Hippocampal formation (tissue), 2 donors: ENCODE data around the gene LONRF2.

Experiments
- DNase-seq, 2 donors: peaks; one replicate each; lab custom pipeline; 2025; lab: John Stamatoyannopoulos, UW

Gene LONRF2

DNA sequence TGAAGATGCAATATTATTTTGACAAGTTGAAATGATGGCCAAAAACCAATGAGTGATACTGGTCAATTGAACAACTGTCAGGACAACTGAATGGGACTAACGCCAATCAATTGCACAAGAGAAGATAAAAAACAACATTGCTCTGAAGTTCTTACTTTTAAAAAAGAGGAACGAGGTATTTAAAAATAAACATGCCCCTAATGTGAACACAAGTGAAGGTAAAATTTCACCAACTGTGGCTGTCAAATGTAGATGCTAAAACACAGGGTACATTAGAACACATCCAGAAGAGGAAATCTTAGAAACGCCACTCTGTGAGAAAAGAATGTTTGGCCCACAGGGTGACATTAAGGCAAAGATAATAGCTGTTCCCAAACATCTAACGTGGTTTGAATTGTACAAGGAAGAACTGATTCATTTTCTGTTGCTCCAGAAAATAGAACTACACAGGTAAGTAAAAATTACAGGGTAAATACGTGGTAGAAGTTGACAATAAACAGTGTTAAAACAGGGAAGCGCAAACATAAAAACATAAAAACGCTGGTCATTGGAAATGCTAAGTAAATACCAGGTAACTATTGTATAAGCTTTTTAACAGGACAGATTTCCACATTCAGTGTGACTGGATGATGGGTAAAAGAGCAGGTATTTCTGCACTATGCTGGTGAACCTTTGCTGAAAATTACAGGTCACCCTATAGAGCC is 20.3 kb downstream of the LONRF2 start:
- no peak for DNase-seq

DNA sequence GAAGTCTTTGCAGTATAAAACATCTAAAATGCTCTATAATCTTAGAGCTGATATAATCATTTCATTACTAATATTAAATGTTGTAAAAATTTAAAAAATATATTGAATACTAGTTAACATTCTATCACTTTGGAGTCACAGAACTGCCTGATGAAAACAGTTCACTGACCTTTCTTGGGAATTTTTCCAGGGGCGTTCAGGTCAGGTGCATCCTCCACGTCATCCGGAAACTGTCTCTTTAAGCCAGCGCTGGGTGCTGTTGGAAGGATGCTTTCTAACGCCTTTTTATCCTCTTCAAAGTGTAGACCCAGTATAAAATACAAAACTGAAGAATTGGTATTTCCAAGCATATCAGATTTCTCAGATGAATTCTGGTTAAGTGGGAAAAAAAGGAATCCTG is 22.8 kb downstream of the LONRF2 start:
- DNase-seq, result no peak

DNA sequence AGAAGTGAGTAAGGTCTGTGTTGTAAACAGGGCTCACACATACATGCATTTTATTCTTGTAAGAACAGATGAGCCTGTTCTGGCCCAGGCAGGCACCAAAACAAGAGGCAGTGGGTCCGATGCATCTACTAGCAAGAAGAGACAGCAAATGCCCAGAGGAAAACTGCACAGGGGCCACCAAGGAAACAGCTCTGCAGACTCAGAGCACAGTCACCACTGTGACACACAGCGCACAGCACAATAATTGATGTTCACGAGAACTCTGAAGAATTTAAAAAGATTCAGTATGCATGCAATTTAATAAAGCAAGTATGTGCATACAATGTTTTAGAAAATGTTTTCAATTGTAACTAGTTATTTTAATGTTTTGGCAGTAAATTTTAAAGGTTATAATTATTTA is 24.8 kb downstream of the LONRF2 start:
- DNase-seq, result no peak

DNA sequence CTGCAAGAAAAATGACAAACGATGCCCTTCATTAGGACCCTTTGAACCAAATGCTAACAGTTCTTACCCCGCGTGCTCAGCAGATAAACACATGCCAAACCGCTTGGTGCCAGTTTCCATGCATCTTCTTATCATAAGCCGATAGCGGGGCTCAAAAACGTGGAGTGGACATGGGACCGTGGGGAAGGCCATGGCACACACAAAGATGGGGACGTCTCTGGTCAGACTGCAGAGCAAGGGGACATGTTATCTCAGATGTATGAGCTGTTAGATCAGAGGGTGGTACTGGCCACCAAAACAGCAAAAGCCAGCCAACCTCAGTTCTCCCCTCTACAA is 28.2 kb downstream of the LONRF2 start:
- DNase-seq, result no peak

DNA sequence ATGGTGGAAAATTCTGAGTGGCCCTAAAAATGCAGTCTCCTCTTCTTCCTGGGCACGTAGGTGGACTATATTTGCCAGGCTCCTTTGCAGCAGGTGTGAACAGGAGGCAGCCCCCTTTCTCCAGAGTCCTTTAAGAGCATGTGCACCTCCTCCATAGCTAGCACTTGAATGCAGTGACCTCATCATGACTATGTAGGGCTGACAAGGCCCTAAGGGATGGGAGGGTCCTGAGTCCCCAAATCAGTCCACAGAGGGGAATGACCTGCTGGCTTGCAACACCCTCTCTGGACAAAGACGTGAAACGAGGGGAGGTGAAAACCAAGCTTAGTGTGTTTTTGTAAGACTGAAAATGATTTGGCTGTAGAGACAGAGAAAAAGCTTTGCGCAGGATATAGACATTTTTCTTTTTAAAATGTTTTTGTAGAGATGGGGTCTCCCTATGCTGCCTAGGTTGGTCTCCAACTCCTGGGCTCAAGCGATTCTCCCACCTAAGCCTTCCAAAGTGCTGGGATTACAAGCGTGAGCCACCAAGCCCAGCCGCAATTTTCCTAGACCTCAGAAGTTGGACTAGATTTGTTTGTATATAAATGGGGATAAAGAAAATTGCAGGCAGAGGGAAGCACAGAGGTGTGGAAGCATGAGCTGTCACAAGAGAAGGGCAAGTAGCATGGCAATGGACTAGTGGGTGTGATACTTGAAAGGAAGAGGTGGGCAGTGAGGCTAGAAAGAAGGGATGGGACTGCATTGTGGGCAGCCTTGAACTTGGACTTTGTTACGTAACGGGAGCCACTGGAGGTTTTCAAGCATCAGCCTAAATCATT is 28.8 kb downstream of the LONRF2 start:
- no peak for DNase-seq

DNA sequence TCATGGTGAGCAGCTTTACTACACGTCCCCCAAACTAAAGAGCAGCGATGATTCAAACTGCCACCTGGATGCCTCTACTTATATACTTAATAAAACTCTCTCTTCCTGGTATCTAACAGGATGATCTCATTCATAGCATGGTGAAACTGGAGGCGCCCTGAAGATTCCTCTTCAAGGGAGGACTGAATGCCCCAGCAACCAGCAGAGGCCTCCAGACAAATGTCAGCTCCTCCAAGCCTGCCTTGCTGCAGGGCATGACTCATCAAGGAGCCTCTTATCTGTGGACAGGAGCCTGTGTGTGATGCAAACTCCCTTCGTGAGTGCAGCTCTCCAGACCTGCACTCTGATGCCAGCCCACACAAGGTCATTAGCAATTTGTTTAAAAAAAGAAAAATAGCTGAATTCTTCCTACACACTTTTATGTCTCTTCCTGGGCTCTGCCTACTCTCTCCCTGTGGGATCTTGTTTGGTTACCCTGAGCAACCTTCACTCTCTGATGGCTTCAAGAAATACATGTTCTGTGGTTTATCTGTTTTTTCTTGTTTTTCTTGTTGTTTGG is 30.2 kb downstream of the LONRF2 start:
- DNase-seq, result no peak

DNA sequence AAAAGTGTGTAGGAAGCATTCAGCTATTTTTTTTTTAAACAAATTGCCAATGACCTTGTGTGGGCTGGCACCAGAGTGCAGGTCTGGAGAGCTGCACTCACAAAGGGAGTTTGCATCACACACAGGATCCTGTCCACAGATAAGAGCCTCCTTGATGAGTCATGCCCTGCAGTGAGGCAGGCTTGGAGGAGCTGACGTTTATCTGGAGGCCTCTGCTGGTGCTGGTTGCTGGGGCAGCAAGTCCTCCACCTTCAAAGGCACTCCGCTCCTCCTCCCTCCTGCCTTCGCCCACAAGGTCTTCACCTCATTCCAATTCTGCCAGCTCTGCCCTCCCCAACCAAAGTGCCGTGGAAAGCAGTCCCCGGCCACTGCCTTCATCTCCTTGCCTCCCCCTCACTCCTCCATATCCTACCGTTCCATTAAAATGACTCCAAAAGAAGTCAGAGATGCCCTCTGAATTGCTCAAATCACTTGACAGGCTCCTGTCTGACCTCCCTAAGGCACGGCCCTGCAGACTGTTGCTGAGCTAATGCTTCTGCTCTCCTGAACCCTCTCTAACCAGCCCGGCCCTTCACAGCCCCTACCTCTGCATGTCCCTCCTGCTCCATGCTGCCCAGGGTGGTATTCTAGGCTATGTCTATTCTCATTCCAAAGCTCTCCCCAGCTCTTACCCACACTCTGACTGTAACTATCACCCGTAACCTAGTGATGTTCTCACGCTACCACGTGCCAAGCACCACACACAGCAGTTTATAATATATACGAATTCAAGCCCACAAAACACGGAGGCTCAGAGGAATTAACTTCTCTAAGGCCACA is 30.9 kb downstream of the LONRF2 start:
- peak in 1 of 2 donors; percentile 16 for DNase-seq

DNA sequence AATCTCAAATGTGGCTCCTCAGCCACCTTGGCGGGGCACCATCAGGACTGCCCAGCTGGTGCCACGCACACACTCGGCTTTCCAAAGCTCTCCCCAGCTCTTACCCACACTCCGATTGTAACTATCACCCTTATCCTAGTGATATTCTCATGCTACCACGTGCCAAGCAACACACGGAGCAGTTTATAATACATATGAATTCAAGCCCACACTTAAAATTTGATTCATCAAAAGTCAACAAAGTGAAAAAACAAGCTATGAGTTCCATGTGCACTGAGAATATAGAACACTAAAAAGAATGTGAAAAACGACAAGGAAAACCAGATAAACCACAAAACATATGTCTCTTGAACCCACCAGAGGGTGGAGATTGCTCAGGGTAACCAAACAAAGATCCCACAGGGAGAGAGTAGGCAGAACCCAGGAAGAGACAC is 31.6 kb downstream of the LONRF2 start:
- no peak for DNase-seq

DNA sequence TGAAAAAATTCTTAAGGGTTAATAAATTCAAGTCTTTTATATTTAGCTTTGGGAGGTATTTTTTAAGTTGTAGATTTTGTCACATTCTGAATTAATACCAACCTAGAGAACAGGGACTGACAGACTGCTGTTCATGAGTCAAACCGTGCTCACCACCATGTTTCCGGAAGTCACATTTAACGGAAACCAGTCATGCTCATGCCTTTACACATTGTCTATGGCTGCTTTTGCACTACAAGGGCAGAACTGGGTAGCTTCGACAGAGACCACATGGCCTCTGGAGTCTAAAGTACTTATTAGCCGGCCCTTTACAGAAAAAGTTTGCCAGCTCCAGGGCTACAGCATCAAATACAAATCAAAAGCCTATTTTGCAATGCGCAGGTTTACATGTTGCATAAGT is 33.3 kb downstream of the LONRF2 start:
- no peak for DNase-seq

DNA sequence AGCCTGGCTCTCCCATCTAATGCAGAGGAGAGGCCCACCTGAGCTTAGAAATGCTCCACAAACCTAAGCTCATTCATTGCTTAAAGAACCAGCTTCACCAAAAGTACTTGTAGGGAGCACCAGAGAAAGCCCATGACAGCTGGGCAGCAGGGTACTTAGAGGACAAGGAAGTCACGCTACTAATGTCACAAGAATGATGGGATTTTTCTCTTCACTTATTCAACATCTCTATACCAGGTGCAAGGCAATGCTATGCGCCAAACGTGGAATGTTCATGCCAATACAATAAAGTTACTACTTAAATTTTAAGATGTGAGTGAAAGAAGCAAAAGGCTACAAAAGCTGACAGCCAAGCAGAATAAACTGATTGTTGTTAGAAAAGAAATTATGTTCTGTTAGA is 36.0 kb downstream of the LONRF2 start:
- no peak for DNase-seq

DNA sequence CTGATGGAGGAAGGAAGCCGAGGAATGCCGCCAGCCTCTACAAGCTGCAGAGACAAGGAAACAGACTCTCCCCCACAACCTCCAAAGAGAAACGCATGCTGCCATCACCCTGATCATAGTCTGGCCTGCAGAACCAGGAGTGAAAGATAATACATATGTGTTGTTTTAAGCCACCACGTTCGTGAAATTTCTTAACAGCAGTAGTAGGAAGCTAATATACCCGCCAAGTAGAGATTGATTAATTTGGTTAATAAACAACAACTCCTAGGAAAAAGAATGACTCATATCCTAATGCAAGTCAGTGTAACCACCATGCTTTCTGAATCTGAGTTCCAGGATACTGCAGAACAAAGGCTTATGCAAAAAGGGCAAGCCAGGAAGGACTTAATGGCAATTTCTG is 36.6 kb downstream of the LONRF2 start:
- no peak for DNase-seq

DNA sequence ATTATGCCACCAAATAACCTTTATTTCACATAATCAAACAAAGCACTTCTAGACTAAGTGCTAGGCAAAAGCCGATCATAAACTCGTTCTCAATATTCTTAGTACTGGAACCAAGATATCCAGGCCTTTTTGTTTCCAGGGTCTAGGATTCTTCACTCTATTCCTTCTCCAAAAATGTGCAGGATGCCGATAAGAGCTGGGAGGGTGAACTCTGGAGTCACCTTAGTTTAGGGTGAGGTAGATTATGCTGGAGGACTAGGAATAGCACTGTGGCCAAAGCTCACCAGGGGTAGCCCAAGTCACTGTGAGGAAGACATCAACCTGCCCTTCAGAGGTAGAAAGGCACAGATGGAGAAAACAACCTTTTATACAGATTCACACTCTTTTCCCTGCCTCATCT is 37.3 kb downstream of the LONRF2 start:
- DNase-seq, result no peak

DNA sequence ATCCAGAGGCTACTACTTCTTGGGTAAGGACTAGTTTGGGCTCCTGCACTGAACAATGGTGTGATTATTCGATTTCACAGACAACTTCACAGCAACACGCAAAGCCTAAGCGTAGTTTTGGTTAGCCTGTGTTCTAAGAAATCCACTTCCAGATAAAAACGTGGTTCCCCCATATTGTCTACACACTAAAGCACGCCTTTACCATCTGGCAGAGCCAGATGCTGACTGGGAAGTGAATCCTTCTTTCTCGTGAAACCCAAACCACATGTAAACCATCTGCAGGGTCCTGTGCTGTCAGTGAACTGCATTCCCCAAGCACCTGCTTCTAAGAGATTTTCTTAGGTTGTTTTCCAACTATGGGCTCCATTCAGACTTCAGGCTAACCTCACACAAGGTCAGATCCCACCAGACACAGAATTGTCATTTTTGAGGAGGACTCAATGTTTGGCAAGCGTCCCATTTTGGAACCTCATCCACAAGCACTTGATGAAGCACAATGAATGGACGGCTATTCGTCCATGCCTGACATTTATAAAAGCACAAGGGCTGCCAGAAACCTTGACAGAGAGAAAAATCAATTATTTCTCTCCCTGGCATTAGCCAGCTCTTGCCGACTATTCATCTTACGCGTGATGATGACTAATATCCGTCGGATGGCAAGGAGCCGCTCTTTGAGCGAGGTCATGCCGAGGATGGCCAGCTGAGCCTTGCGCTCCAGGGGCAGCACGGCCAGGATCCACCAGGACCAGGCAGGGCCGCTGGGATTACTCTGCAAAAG is 38.4 kb downstream of the LONRF2 start:
- no peak for DNase-seq

DNA sequence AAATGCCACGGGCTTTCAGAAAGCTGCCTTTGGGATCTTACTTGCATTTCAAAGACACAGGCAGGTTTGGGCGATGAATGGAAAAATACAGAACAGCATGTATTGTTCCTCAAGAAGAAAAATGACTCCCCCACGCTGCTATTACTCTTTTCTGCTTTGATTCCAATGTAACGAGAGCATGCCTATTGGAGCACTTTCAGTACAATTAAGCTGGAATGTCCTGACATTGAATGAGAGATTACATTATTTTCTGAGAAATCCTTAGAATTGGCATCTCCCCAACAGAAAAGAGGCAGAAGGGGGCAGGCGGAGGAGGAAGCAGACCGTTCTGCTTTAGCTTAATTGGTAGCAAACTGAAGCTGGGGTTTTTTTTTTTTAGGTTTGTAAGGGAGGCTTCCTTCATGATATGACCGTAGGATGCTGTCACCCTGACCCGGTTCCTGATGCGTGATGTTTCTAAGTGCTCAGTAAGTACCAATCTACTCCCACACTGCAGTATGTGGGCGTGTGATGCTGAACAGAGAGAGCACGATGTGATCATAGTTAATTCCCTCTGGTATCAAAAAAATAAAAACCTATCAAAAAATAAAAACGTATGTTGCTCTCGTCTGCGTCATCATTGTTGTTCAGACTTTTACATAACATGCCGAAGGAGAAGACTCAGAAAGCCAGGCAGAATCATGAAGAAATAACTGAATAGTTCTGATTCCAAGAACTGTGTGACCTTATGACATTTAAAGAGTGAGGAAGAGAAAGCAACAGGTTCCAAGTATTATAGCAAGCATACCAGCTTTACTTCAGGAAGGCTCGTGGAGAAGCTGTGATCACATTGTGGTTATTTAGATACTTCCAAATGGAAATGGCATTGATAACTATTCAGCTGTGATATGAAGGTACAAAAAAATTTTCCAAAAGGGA is 40.5 kb downstream of the LONRF2 start:
- peak in 1 of 2 donors; percentile 40 for DNase-seq

DNA sequence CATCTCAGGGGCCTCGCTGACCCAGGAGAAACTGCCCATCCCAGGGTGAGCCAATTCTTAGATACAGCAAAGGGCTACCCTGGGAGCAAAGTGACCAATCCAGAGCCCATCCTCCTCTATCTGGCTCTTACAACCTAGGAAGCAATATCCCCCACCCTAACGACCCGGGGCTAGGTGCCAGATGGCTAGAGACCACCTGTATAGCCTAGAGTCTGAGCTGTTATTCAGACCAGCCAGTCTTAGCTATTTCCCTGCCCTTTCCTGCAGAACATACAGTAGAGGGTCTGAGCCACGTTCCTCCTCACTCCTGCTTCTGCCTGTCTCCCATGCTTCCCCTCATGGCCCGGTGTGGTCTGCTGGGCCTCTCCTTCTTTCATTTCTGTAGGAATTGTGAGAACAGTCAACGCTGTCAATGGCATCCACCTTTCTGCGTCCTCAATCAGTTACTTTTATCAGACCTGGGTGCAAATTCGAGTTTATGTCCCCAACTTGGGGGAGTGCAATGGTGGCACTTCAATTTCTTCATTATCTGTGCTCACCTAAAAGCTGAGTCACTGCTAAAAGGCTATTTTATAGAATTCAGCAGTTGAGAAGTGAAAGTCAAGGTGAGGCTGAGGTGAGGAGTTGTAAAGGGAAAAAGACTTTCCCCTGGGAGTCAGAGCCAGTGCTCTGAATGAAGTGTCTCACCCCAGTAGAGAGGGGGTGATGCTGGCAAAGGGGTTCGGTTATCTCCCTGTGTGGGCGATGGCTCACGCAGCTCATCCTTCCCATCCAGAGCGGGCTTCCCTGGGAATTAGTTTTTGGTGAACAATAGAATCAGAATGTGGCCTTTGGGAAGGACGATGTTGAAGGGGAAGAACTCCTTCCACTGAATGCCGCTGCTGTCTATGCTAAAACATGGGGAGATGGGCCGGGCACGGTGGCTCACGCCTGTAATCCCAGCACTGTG is 42.4 kb downstream of the LONRF2 start:
- no peak for DNase-seq

DNA sequence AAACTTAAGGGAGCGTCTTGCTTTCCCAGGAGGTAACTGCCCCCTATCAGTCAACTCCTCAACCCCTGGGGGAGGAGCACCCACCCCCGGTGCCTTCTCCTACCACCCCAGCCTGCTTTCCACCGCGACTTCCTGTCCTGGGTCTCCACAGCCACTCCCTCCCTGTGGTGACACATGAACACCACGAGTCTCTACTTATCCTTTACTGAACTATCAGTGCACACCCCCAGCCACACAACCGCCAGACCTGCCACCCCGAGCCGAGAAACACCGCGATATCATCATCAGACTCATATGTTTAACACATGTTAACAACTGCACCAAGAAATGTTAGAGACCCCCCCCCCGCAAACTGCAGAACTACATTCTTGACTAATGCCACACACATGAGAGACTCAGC is 43.3 kb downstream of the LONRF2 start:
- DNase-seq, result no peak

DNA sequence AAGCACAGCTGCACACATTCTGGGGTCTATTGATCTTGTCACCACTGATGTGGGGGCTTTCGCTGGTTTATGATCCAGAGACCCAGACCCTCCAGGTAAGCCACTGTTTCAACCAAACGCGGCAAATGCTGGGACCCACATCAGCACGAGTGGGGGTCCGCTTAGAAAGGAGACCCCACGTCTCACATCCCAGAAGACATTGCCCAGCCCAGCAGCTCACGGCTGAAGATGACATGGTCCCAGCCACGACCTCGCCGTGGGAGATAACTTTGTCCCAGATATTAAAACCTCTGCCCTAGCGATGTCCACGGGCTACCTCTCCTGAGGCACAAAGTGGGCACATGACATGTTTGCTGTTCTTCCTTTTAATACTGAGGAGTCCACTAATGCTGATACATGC is 43.8 kb downstream of the LONRF2 start:
- DNase-seq, result no peak

DNA sequence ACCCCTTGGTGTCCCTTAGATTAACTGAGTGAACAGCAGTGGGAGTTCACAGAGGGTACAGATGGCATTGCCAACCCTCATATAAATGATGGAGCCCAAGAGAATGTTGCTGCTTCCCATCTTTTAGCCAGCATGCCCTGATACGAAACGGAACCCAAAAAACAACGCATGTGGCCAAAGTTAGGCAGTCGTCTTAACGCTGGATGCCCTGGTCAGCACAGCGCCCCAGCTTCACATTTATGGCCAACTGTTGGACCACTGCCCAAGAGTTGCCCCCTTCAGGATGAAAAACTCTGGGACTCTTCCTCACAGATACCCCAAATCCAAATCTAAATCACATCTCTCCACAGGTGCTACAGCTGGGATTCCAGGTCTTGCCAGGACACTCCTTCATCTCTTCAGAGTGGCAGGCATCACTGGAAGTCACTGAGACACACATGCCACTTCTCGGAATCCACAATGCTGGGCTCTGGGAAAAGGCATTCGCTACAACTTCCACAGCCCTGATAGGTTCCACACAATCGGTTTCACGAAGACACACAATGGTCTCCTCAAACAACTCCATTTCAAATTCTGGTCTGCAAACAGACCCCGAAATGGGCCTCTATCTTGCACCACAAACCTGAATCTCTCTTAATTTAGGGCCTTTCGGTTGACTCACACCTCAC is 44.6 kb downstream of the LONRF2 start:
- no peak for DNase-seq

DNA sequence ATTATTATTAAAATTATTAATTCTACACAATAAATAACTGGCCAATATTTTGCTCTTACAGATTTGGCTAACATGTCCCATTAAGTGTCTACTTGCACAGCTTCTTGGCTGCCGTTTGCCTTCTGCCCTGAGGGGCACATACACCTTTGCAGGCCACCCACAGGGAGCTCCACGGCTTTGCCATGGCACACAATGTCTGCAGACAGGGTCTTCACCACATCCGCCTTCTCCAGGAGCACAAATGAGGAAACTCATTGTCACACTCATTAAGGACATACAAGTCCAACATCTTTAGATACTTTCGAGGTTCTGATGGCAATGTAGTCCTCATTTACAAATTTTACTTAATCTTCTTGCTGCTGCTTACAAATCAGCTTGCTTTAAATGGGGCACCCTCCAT is 45.6 kb downstream of the LONRF2 start:
- no peak for DNase-seq
